Neural cell (in vitro differentiated cells): ENCODE data around the gene RGS17. TPM values are rescaled to one million over a fixed set of nuclear protein-coding genes. Genes with fewer than 3 reads are reported as not detected.

Source experiments
- H2AFZ ChIP-seq: fragments of 200-600, 300-800 bp; sonication (generic), shearing (Covaris generic); 2 replicates; pipeline ENCODE4 v1.6.0; 2014; ENCODE audit warnings: low read depth, mild to moderate bottlenecking, antibody characterized with exemption, low read length, moderate library complexity
- H3F3A ChIP-seq: fragments of 200-600 bp; shearing (Covaris generic); 2 replicates; pipeline ENCODE4 v1.6.1; 2016; ENCODE audit warnings: mild to moderate bottlenecking, moderate library complexity, mixed read lengths, antibody characterized with exemption, low read length; ENCODE audit not compliant: insufficient read depth, poor library complexity, severe bottlenecking
- H3K27ac ChIP-seq: fragments of 200-600, 300-800 bp; sonication (generic), shearing (Covaris generic); 2 replicates; pipeline ENCODE4 v1.5.1; 2014; ENCODE audit warnings: mild to moderate bottlenecking, low read length, moderate library complexity
- H3K27me3 ChIP-seq: fragments of 300-800, 200-600 bp; sonication (generic), shearing (Covaris generic); 2 replicates; pipeline ENCODE4 v1.6.0; 2014; ENCODE audit warnings: mild to moderate bottlenecking, low read depth, low read length, moderate library complexity; ENCODE audit not compliant: insufficient read depth
- H3K36me3 ChIP-seq: fragments of 300-800, 200-600 bp; sonication (generic), shearing (Covaris generic); 2 replicates; pipeline ENCODE4 v1.5.1; 2014; ENCODE audit warnings: mild to moderate bottlenecking, antibody characterized with exemption, low read length, moderate library complexity; ENCODE audit not compliant: insufficient read depth
- H3K4me2 ChIP-seq: fragments of 300-800, 200-600 bp; sonication (generic), shearing (Covaris generic); 2 replicates; pipeline ENCODE4 v1.6.0; 2014; ENCODE audit warnings: mild to moderate bottlenecking, low read length
- H3K4me3 ChIP-seq: fragments of 300-800, 200-600 bp; sonication (generic), shearing (Covaris generic); 2 replicates; pipeline ENCODE4 v1.5.1; 2014; ENCODE audit warnings: mild to moderate bottlenecking, low read length, moderate library complexity
- H3K79me2 ChIP-seq: fragments of 200-600 bp; shearing (Covaris generic); replicated peaks from 2 replicates; pipeline ENCODE4 v1.6.0; 2014; ENCODE audit warnings: mild to moderate bottlenecking, low read length, moderate library complexity; ENCODE audit not compliant: insufficient read depth
- H3K9ac ChIP-seq: fragments of 300-800, 200-600 bp; sonication (generic), shearing (Covaris generic); 2 replicates; pipeline ENCODE4 v1.6.1; 2016; ENCODE audit warnings: mild to moderate bottlenecking, low read length, mixed read lengths
- H3K9me2 ChIP-seq: fragments of 200-600 bp; shearing (Covaris generic); 2 replicates; pipeline ENCODE4 v1.6.1; 2016; ENCODE audit warnings: mild to moderate bottlenecking, low read length, mixed read lengths; ENCODE audit not compliant: insufficient read depth
- H3K9me3 ChIP-seq: fragments of 200-600, 300-800 bp; sonication (generic), shearing (Covaris generic); 2 replicates; pipeline ENCODE4 v1.6.1; 2016; ENCODE audit warnings: mild to moderate bottlenecking, mixed run types, low read length, moderate library complexity, mixed read lengths
- H4K20me1 ChIP-seq: fragments of 200-600 bp; shearing (Covaris generic); 2 replicates; pipeline ENCODE4 v1.6.1; 2016; ENCODE audit warnings: mild to moderate bottlenecking, mixed run types; ENCODE audit not compliant: insufficient read depth
- CTCF ChIP-seq: fragments of 450-650 bp; IDR thresholded peaks from 2 replicates; pipeline ENCODE4 v1.5.1; 2014; ENCODE audit warnings: antibody characterized with exemption, mild to moderate bottlenecking, moderate library complexity; ENCODE audit not compliant: poor library complexity, severe bottlenecking
- EP300 ChIP-seq: fragments of 450-650 bp; conservative IDR thresholded peaks from 2 replicates; pipeline ENCODE4 v1.6.1; 2014; ENCODE audit warnings: antibody characterized with exemption, mild to moderate bottlenecking, moderate library complexity; ENCODE audit not compliant: poor library complexity, severe bottlenecking
- EZH2 ChIP-seq: fragments of 200-600, 300-800 bp; shearing (Covaris generic), sonication (generic); IDR thresholded peaks from 2 replicates; pipeline ENCODE4 v1.6.1; 2014; ENCODE audit warnings: antibody characterized with exemption, low read length, borderline replicate concordance, mild to moderate bottlenecking; ENCODE audit not compliant: insufficient read depth, poor library complexity, severe bottlenecking
- MXI1 ChIP-seq: fragments of 450-650 bp; conservative IDR thresholded peaks from 2 replicates; pipeline ENCODE4 v1.6.1; 2014; ENCODE audit warnings: antibody characterized with exemption, mild to moderate bottlenecking; ENCODE audit not compliant: poor library complexity, severe bottlenecking
- POLR2AphosphoS5 ChIP-seq: IDR thresholded peaks from 2 replicates; pipeline ENCODE4 v1.6.1; 2012
- RAD21 ChIP-seq: fragments of 450-650 bp; conservative IDR thresholded peaks from 2 replicates; pipeline ENCODE4 v1.6.1; 2014; ENCODE audit warnings: antibody characterized with exemption, mild to moderate bottlenecking, moderate library complexity
- REST ChIP-seq: IDR thresholded peaks from 2 replicates; pipeline ENCODE4 v1.6.1; 2012; ENCODE audit warnings: borderline replicate concordance
- SMC3 ChIP-seq: fragments of 450-650 bp; conservative IDR thresholded peaks from 2 replicates; pipeline ENCODE4 v1.6.1; 2014; ENCODE audit warnings: antibody characterized with exemption, mild to moderate bottlenecking, moderate library complexity; ENCODE audit not compliant: poor library complexity
- TAF1 ChIP-seq: IDR thresholded peaks from 2 replicates; pipeline ENCODE4 v1.6.1; 2012; ENCODE audit warnings: low read depth
- polyA plus RNA-seq: library from polyadenylated mRNA; depleted of rRNA; stranded (reverse); fragments of >200 nt; gene quantifications from 2 replicates; pipeline ENCODE4 v1.2.3, GENCODE V29; 2014

RGS17 gene
- polyA plus RNA-seq, 1 donor from 2014 or later = 44.9 TPM

GRCh38 chr6:153058291-153058690, 72.8 kb downstream of the RGS17 start:
- TF ChIP-seq POLR2AphosphoS5 (no peak), TAF1 (no peak), CTCF (no peak), EZH2 (no peak), MXI1 (no peak), SMC3 (no peak), REST (no peak), RAD21 (no peak)
- no peaks in the 10 kb centered on the region for H3K36me3 ChIP-seq

GRCh38 chr6:153056308-153056707, 74.8 kb downstream of the RGS17 start:
- no peaks in the 10 kb centered on the region for H3K9me3 ChIP-seq
- H3K27me3 ChIP-seq = no peaks in the 10 kb centered on the region
- no peaks in the 10 kb centered on the region for H3K9me2 ChIP-seq
- TF ChIP-seq RAD21 = no peak
- no peak overlapping the region for H3K4me3 ChIP-seq
- no peaks in the 10 kb centered on the region for H3K79me2 ChIP-seq
- no peak overlapping the region for H3K4me2 ChIP-seq
- H2AFZ ChIP-seq = no peak overlapping the region
- H3K36me3 ChIP-seq = no peaks in the 10 kb centered on the region
- H3K9ac ChIP-seq = no peak overlapping the region
- H4K20me1 ChIP-seq = no peaks in the 10 kb centered on the region
- no peaks in the 10 kb centered on the region for H3F3A ChIP-seq
- no peak overlapping the region for H3K27ac ChIP-seq

More at GRCh38 chr6:153058291-153058690, 72.8 kb downstream of the RGS17 start:
- H3K4me3 ChIP-seq = no peak overlapping the region
- no peaks in the 10 kb centered on the region for H3K9me2 ChIP-seq
- peaks cover 2% of the 10 kb centered on the region for H3K9me3 ChIP-seq
- no peaks in the 10 kb centered on the region for H3F3A ChIP-seq
- H3K27me3 ChIP-seq = no peaks in the 10 kb centered on the region
- peaks cover 2% of the 10 kb centered on the region for H3K79me2 ChIP-seq
- H3K9ac ChIP-seq = no peak overlapping the region
- H4K20me1 ChIP-seq = no peaks in the 10 kb centered on the region
- no peak overlapping the region for H3K4me2 ChIP-seq
- H2AFZ ChIP-seq = no peak overlapping the region
- H3K27ac ChIP-seq = no peak overlapping the region

GRCh38 chr6:153051801-153052200, 79.3 kb downstream of the RGS17 start:
- H3K4me2 ChIP-seq = no peak overlapping the region
- no peak overlapping the region for H2AFZ ChIP-seq
- H3K9me2 ChIP-seq = no peaks in the 10 kb centered on the region
- H4K20me1 ChIP-seq = no peaks in the 10 kb centered on the region
- H3K79me2 ChIP-seq = no peaks in the 10 kb centered on the region
- no peaks in the 10 kb centered on the region for H3F3A ChIP-seq
- no peak overlapping the region for H3K9ac ChIP-seq
- H3K27ac ChIP-seq = no peak overlapping the region
- TF ChIP-seq CTCF = no peak
- TF ChIP-seq MXI1 = no peak
- no peak for TF ChIP-seq REST
- TF ChIP-seq SMC3 = no peak
- no peak for TF ChIP-seq EP300
- TF ChIP-seq RAD21 = no peak
- no peak for TF ChIP-seq TAF1
- no peaks in the 10 kb centered on the region for H3K36me3 ChIP-seq
- H3K27me3 ChIP-seq = no peaks in the 10 kb centered on the region
- H3K9me3 ChIP-seq = no peaks in the 10 kb centered on the region
- H3K4me3 ChIP-seq = no peak overlapping the region
